ENCODE results near the gene CCK. TPM values are rescaled to one million over a fixed set of nuclear protein-coding genes. Genes with fewer than 3 reads are reported as not detected.

The CCK gene
- total and polyA plus RNA-seq, 2 experiments from 2014 or later, result 3.1 to 4.2 TPM

- Mint-ChIP-seq H3K27ac (no peak overlapping the region), H3K9me3 (peaks cover 4% of the 10 kb centered on the region; the same call in 1 of the 3 replicates), H3K27me3 (ENCODE audit: insufficient read depth, low read depth, poor library complexity) (peaks cover 11% of the 10 kb centered on the region), H3K4me1 (no peaks in the 10 kb centered on the region), H3K4me3 (no peak overlapping the region), H3K36me3 (ENCODE audit: low read depth) (no peaks in the 10 kb centered on the region; the same call in 2 of the 3 replicates)
- H3K36me3 ChIP-seq (ENCODE audit: insufficient read depth), result no peaks in the 10 kb centered on the region
- H4K20me1 ChIP-seq (replicated peaks; ENCODE audit: insufficient read depth), result no peaks in the 10 kb centered on the region
- ATAC-seq (no peak), DNase-seq (ENCODE audit: low spot score) (no peak)
- TF ChIP-seq JUNB (IDR thresholded peaks at IDR 0.05; ENCODE audit: unreplicated experiment), result no peak
- TF ChIP-seq, protein P1, sequence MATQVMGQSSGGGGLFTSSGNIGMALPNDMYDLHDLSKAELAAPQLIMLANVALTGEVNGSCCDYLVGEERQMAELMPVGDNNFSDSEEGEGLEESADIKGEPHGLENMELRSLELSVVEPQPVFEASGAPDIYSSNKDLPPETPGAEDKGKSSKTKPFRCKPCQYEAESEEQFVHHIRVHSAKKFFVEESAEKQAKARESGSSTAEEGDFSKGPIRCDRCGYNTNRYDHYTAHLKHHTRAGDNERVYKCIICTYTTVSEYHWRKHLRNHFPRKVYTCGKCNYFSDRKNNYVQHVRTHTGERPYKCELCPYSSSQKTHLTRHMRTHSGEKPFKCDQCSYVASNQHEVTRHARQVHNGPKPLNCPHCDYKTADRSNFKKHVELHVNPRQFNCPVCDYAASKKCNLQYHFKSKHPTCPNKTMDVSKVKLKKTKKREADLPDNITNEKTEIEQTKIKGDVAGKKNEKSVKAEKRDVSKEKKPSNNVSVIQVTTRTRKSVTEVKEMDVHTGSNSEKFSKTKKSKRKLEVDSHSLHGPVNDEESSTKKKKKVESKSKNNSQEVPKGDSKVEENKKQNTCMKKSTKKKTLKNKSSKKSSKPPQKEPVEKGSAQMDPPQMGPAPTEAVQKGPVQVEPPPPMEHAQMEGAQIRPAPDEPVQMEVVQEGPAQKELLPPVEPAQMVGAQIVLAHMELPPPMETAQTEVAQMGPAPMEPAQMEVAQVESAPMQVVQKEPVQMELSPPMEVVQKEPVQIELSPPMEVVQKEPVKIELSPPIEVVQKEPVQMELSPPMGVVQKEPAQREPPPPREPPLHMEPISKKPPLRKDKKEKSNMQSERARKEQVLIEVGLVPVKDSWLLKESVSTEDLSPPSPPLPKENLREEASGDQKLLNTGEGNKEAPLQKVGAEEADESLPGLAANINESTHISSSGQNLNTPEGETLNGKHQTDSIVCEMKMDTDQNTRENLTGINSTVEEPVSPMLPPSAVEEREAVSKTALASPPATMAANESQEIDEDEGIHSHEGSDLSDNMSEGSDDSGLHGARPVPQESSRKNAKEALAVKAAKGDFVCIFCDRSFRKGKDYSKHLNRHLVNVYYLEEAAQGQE (IDR thresholded peaks at IDR 0.05; ENCODE audit: unreplicated experiment), result no peak
- TF ChIP-seq CTCF (conservative IDR thresholded peaks at IDR 0.05; ENCODE audit: low read depth in 2 of 2), result no peak
- no peak for TF ChIP-seq ZNF114 (CRISPR knock-in tag; IDR thresholded peaks at IDR 0.05)
- no peak for TF ChIP-seq EZH2phosphoT487 (IDR thresholded peaks at IDR 0.05; ENCODE audit: unreplicated experiment)
- TF ChIP-seq POLR2AphosphoS5 (IDR thresholded peaks at IDR 0.05; ENCODE audit: low read depth), result no peak
- no peak for TF ChIP-seq CREB1 (CRISPR knock-in tag; IDR thresholded peaks at IDR 0.05; ENCODE audit: low read depth)
- no peak overlapping the region for H3K4me3 ChIP-seq
- H3F3A ChIP-seq (replicated peaks; ENCODE audit: low read depth), result no peaks in the 10 kb centered on the region
- no peak overlapping the region for H3K27ac ChIP-seq (ENCODE audit: low read depth)
- H3K27me3 ChIP-seq (ENCODE audit: insufficient read depth), result peaks cover 4% of the 10 kb centered on the region
- H3K4me1 ChIP-seq (ENCODE audit: insufficient read depth), result no peaks in the 10 kb centered on the region
- H3K9me2 ChIP-seq (ENCODE audit: insufficient read depth), result 0 out of 2 replicates have a peak, but pooled peaks cover 9% of the 10 kb centered on the region
- H2AFZ ChIP-seq, result no peak overlapping the region
- H3K79me2 ChIP-seq (replicated peaks; ENCODE audit: insufficient read depth), result no peaks in the 10 kb centered on the region
- no peak overlapping the region for H3K4me2 ChIP-seq
Observed at GRCh38 chr3:42270561-42270960, 4.6 kb upstream of the CCK start.

- no peaks in the 10 kb centered on the region for H3F3A ChIP-seq (replicated peaks; ENCODE audit: low read depth)
- H3K4me2 ChIP-seq, result no peak overlapping the region
- Mint-ChIP-seq H3K4me1 (no peaks in the 10 kb centered on the region), H3K27ac (no peak overlapping the region), H3K36me3 (ENCODE audit: low read depth) (no peaks in the 10 kb centered on the region; the same call in 2 of the 3 replicates), H3K4me3 (no peak overlapping the region), H3K9me3 (peaks cover 4% of the 10 kb centered on the region; the same call in 1 of the 3 replicates), H3K27me3 (ENCODE audit: insufficient read depth, low read depth, poor library complexity) (peaks cover 11% of the 10 kb centered on the region)
- no peak for ATAC-seq
- H3K27ac ChIP-seq (ENCODE audit: low read depth), result no peak overlapping the region
- H3K27me3 ChIP-seq (ENCODE audit: insufficient read depth), result peaks cover 13% of the 10 kb centered on the region
- no peaks in the 10 kb centered on the region for H4K20me1 ChIP-seq (replicated peaks; ENCODE audit: insufficient read depth)
- H3K36me3 ChIP-seq (ENCODE audit: insufficient read depth), result no peaks in the 10 kb centered on the region
- H3K4me1 ChIP-seq (ENCODE audit: insufficient read depth), result no peaks in the 10 kb centered on the region
- 0 out of 2 replicates have a peak, but pooled peaks cover 6% of the 10 kb centered on the region for H3K9me2 ChIP-seq (ENCODE audit: insufficient read depth)
- DNase-seq (ENCODE audit: low spot score), result no peak
- no peaks in the 10 kb centered on the region for H3K79me2 ChIP-seq (replicated peaks; ENCODE audit: insufficient read depth)
- no peak overlapping the region for H3K4me3 ChIP-seq
- no peak overlapping the region for H2AFZ ChIP-seq
- TF ChIP-seq EZH2 (IDR thresholded peaks at IDR 0.05; ENCODE audit: low read depth, unreplicated experiment), result no peak
- TF ChIP-seq, protein P1 (IDR thresholded peaks at IDR 0.05; ENCODE audit: unreplicated experiment), result no peak
- TF ChIP-seq EZH2phosphoT487 (IDR thresholded peaks at IDR 0.05; ENCODE audit: unreplicated experiment), result no peak
- TF ChIP-seq JUNB (IDR thresholded peaks at IDR 0.05; ENCODE audit: unreplicated experiment), result no peak
- TF ChIP-seq ETS1 (IDR thresholded peaks at IDR 0.05), result no peak
- no peak for TF ChIP-seq CTCF (conservative IDR thresholded peaks at IDR 0.05; ENCODE audit: low read depth in 2 of 2)
- no peak for TF ChIP-seq ZNF331 (CRISPR knock-in tag; IDR thresholded peaks at IDR 0.05; ENCODE audit: low read depth)
- TF ChIP-seq STAT1 (IDR thresholded peaks at IDR 0.05; ENCODE audit: unreplicated experiment), result no peak
- TF ChIP-seq NANOG (IDR thresholded peaks at IDR 0.05; ENCODE audit: borderline replicate concordance), result no peak
- no peak for TF ChIP-seq CREB1 (CRISPR knock-in tag; IDR thresholded peaks at IDR 0.05; ENCODE audit: low read depth)
Observed at GRCh38 chr3:42269647-42270046, 3.7 kb upstream of the CCK start.

Measured in GM23338 (cell line).